ENCODE results near the gene SLC16A14.

DNA sequence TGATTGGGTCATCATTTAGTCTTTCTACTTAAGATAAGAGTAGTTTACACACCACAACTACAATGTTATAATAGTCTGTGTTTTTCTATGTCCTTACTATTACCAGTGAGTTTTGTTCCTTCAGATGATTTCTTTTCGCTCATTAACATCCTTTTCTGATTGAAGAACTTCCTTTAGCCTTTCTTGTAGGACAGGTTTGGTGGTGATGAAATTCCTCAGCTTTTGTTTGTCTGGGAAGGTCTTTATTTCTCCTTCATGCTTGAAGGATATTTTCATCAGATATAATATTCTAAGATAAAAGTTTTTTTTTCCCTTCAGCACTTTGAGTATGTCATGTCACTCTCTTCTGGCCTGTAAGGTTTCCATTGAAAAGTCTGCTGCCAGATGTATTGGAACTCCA lies 38.0 kb upstream of the SLC16A14 start:
- TF ChIP-seq, protein P1, sequence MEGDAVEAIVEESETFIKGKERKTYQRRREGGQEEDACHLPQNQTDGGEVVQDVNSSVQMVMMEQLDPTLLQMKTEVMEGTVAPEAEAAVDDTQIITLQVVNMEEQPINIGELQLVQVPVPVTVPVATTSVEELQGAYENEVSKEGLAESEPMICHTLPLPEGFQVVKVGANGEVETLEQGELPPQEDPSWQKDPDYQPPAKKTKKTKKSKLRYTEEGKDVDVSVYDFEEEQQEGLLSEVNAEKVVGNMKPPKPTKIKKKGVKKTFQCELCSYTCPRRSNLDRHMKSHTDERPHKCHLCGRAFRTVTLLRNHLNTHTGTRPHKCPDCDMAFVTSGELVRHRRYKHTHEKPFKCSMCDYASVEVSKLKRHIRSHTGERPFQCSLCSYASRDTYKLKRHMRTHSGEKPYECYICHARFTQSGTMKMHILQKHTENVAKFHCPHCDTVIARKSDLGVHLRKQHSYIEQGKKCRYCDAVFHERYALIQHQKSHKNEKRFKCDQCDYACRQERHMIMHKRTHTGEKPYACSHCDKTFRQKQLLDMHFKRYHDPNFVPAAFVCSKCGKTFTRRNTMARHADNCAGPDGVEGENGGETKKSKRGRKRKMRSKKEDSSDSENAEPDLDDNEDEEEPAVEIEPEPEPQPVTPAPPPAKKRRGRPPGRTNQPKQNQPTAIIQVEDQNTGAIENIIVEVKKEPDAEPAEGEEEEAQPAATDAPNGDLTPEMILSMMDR (IDR thresholded peaks at IDR 0.05 in 2 of 3, conservative IDR thresholded peaks at IDR 0.05 in 1 of 3; ENCODE audit: borderline replicate concordance in 1 of 3, insufficient read depth in 1 of 3, low read depth in 2 of 3, low read length in 2 of 3) = no peak
- TF ChIP-seq POLR2AphosphoS5 (IDR thresholded peaks at IDR 0.05; ENCODE audit: low read depth, low read length) (no peak), POLR2A (IDR thresholded peaks at IDR 0.05; ENCODE audit: borderline replicate concordance, extremely low read depth, insufficient read depth, insufficient read length) (no peak)
- TF ChIP-seq, protein P2, sequence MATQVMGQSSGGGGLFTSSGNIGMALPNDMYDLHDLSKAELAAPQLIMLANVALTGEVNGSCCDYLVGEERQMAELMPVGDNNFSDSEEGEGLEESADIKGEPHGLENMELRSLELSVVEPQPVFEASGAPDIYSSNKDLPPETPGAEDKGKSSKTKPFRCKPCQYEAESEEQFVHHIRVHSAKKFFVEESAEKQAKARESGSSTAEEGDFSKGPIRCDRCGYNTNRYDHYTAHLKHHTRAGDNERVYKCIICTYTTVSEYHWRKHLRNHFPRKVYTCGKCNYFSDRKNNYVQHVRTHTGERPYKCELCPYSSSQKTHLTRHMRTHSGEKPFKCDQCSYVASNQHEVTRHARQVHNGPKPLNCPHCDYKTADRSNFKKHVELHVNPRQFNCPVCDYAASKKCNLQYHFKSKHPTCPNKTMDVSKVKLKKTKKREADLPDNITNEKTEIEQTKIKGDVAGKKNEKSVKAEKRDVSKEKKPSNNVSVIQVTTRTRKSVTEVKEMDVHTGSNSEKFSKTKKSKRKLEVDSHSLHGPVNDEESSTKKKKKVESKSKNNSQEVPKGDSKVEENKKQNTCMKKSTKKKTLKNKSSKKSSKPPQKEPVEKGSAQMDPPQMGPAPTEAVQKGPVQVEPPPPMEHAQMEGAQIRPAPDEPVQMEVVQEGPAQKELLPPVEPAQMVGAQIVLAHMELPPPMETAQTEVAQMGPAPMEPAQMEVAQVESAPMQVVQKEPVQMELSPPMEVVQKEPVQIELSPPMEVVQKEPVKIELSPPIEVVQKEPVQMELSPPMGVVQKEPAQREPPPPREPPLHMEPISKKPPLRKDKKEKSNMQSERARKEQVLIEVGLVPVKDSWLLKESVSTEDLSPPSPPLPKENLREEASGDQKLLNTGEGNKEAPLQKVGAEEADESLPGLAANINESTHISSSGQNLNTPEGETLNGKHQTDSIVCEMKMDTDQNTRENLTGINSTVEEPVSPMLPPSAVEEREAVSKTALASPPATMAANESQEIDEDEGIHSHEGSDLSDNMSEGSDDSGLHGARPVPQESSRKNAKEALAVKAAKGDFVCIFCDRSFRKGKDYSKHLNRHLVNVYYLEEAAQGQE (IDR thresholded peaks at IDR 0.05; ENCODE audit: low read depth) = no peak

Data from HCT116 (cell line).